Glutamatergic neuron (in vitro differentiated cells): ENCODE results near the gene MYH6. TPM values are rescaled to one million over a fixed set of nuclear protein-coding genes. Genes with fewer than 3 reads are reported as not detected.

Experiments
- DNase-seq: peaks from one replicate; pipeline ENCODE4 v3.0.0; 2022
- H3K27ac Mint-ChIP-seq: one replicate; pipeline ENCODE4 v1.8.0; 2020; ENCODE audit warnings: mild to moderate bottlenecking, mixed read lengths, inconsistent platforms; ENCODE audit not compliant: unreplicated experiment
- H3K27me3 Mint-ChIP-seq: one replicate; pipeline ENCODE4 v1.8.0; 2020; ENCODE audit warnings: mild to moderate bottlenecking, moderate library complexity, mixed read lengths, inconsistent platforms; ENCODE audit not compliant: unreplicated experiment
- H3K36me3 Mint-ChIP-seq: one replicate; pipeline ENCODE4 v1.8.0; 2020; ENCODE audit warnings: mild to moderate bottlenecking, mixed read lengths, inconsistent platforms; ENCODE audit not compliant: unreplicated experiment
- H3K4me1 Mint-ChIP-seq: one replicate; pipeline ENCODE4 v1.8.0; 2020; ENCODE audit warnings: mild to moderate bottlenecking, low read depth, mixed read lengths, inconsistent platforms; ENCODE audit not compliant: unreplicated experiment
- H3K4me3 Mint-ChIP-seq: one replicate; pipeline ENCODE4 v1.8.0; 2020; ENCODE audit warnings: mild to moderate bottlenecking, mixed read lengths, inconsistent platforms; ENCODE audit not compliant: unreplicated experiment
- H3K9me3 Mint-ChIP-seq: one replicate; pipeline ENCODE4 v1.8.0; 2020; ENCODE audit warnings: mild to moderate bottlenecking, moderate library complexity, mixed read lengths, inconsistent platforms; ENCODE audit not compliant: unreplicated experiment
- CTCF ChIP-seq: fragments of 200-600 bp; sonication (generic); IDR thresholded peaks from one replicate; pipeline ENCODE4 v1.5.0; 2021; ENCODE audit not compliant: partially characterized antibody, unreplicated experiment
- microRNA-seq: library from miRNA; unstranded; fragments of <30 nt; microRNA quantifications from one replicate; pipeline ENCODE4, GENCODE V29; 2020; ENCODE audit not compliant: unreplicated experiment
- total RNA-seq: library from RNA; stranded (reverse); fragmentation: NEBNext Ultra II Directional; extraction: Animal tissue kit (Norgen Biotek cat#: 25700); gene quantifications from one replicate; pipeline ENCODE4 v1.2.1, GENCODE V29; 2021; ENCODE audit not compliant: unreplicated experiment

MYH6 gene
- total RNA-seq, 1 donor from 2014 or later = not detected

DNA sequence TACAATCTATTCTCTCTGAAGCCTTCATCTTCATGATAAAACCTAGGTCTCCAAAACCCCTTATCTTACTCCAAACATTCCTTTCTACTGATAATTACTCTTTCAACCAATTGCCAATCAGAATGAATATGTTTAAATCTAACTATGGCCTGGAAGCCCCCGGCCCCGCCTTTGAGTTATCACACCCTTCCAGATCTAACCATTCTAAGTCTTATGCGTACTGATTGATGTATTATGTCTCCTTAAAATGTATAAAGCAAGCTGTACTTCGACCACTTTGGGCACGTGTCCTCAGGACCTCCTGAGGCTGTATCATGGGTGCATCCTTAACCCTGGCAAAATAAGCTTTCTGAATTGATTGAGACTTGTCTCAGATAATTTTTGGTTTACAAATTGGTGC, 72.5 kb downstream of the MYH6 start:
- no peak for TF ChIP-seq CTCF
- no peak for DNase-seq
- Mint-ChIP-seq H3K4me1 (no peaks in the 10 kb centered on the region), H3K27me3 (no peaks in the 10 kb centered on the region), H3K36me3 (peaks cover 5% of the 10 kb centered on the region), H3K4me3 (no peak overlapping the region), H3K9me3 (peaks cover 5% of the 10 kb centered on the region), H3K27ac (no peak overlapping the region)

Small RNA genes lying within 50 kb of the gene (microRNA-seq; reads per million reads assigned to microRNA genes)
- gene MIR208A (0.41 reads per million), gene MIR208B (0.41 reads per million)

Other genes starting within 250 kb of the MYH6 start
- gene SLC7A8, start 224.6 kb downstream of the MYH6 start, total RNA-seq = 7.9 TPM
- gene RNF212B, start 170.3 kb downstream of the MYH6 start, total RNA-seq = not detected
- 12.2 TPM for gene HOMEZ, start 122.1 kb downstream of the MYH6 start, total RNA-seq
- gene PPP1R3E, start 105.4 kb downstream of the MYH6 start, total RNA-seq = 10.8 TPM
- 32.6 TPM for gene BCL2L2, start 101.4 kb downstream of the MYH6 start, total RNA-seq
- 355 TPM for gene PABPN1, start 86.8 kb downstream of the MYH6 start, total RNA-seq
- 70.6 TPM for gene SLC22A17, start 55.4 kb downstream of the MYH6 start, total RNA-seq
- 90.4 TPM for gene EFS, start 43.1 kb downstream of the MYH6 start, total RNA-seq
- not detected for gene IL25, start 35.5 kb downstream of the MYH6 start, total RNA-seq
- not detected for gene CMTM5, start 31.2 kb downstream of the MYH6 start, total RNA-seq
- gene MYH7, start 27.4 kb upstream of the MYH6 start, total RNA-seq = not detected
- gene NGDN, start 61.4 kb upstream of the MYH6 start, total RNA-seq = 46.5 TPM
- 39.1 TPM for gene ZFHX2, start 143.5 kb upstream of the MYH6 start, total RNA-seq
- 19.3 TPM for gene THTPA, start 148.0 kb upstream of the MYH6 start, total RNA-seq
- 105 TPM for gene AP1G2, start 159.5 kb upstream of the MYH6 start, total RNA-seq
- 52.7 TPM for gene JPH4, start 170.5 kb upstream of the MYH6 start, total RNA-seq
- 0.42 TPM for gene DHRS2, start 228.1 kb upstream of the MYH6 start, total RNA-seq